CD4-positive, alpha-beta T cell treated with Interleukin-15 for 4 hours (primary cell): Measurements from ENCODE around the gene BASP1.
"Not testable (repeated sequence)": the region's sequence is repeated elsewhere in the genome, so short reads cannot be mapped to it uniquely, and the experiment has no call there.

Experiments
- DNase-seq: peaks from one replicate; pipeline ENCODE4 v3.0.0-alpha.2; 2020; ENCODE audit warnings: low spot score

Gene BASP1

DNA sequence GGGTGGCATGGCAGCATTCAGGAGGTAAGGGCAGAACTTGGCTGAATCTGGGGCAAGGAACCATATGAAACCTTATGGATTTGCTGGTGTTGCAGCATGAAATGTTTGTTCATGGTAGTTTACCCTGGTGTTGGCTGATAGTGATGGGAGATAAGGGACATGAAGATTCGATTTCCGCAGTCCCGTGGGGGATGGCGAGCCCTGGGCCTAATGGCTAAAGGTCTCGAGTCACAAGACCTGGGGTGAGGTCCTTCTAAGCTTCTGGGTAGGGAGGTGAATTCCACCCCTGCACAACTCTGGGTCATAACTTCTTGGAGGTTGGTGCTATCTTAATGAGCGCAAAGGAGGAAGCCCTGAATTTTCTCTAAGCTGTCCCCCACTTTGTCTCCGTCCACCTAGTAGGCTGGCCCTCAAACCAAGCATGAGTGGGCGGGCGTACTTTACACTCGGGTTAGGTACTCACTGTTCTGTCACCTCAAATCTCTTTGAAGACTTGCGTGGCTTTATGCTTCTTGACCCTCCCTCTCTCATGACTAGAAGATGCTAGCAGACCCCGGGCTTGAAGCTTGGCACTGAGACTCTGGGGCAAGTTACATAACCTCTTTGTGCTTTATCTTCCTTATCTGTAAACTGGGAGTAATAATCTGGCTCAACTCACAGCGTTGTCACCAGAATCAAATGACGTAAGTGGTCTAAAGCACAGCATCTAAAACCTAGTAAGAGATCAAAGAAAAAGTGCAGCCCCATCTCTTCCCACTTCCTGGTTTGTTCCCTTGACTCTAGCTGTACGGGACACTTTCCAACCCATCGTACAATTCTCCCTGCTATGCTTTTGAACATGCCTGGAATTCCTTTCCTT, 72.5 kb downstream of the BASP1 start:
- DNase-seq = no peak

DNA sequence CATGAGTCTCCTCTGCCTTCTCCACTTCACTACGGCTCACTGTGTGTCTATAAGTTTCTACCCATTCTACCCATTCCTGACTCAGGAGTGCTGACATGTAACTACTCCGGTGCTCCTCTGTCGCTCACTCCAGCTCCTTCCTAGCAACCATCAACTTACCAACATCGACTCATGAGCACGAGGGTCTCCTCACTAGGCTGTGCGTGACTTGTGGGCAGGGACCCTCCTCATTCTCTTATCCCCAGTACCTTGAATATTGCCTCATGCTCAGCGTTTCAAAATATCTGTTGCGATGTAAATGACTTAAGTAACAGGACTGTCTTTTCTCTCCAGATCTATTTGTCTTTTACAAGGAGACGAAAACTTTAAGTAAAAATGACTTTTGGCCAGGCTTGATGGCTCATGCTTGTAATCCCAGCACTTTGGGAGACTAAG, 73.1 kb downstream of the BASP1 start:
- no peak for DNase-seq

DNA sequence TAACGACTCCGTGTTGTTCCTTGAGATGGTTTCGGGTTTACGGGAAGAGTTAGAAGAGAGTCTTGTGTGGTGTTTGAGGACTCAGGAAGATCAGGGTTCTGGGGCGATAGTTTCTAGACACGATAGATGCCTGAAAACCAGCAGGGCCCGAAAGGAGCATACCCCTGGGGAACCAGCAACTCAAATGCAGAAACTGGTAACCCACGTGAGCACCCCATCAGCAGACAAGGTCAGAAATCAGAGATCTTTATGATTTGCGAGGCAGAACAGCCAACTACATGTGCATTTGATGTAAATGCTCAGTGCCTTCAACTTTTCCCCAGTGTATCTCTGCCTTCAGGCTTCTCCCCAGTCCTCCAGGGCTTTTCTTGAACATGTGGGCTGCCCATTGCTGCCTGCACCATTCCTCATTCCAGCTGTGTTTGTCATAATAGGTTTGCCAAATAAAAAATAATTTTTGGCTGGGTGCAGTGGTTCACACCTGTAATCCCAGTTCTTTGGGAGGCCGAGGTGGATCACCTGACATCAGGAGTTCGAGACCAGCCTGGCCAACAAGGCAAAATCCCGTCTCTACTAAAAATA, 75.1 kb downstream of the BASP1 start:
- no peak for DNase-seq

DNA sequence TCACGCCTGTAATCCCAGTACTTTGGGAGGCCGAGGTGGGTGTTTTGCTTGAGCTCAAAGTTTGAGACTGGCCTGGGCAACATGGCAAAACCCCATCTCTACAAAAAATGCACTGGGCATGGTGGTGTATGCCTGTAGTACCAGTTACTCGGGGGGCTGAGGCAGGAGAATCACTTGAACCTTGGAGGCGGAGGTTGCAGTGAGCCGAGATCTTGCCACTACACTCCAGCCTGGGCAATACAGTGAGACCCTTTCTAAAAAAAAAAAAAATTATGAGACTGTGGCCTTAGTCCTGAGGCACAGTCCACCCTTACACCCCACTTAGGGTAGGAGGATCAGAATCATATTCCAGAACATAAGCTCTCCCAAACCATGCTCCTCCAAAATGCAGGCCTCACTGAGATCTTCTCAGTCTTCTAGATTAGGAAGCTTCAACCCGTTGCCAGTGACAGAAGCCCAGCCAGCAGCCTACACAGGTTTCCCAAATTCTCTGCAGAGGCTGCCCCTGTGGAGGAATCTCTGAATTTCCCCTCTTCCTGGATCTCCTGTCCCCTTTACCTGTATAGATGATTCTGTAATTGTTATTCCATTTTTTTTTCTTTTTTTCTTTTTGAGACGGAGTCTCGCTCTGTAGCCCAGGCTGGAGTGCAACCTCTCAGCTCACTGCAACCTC, 77.3 kb downstream of the BASP1 start:
- DNase-seq = no peak

DNA sequence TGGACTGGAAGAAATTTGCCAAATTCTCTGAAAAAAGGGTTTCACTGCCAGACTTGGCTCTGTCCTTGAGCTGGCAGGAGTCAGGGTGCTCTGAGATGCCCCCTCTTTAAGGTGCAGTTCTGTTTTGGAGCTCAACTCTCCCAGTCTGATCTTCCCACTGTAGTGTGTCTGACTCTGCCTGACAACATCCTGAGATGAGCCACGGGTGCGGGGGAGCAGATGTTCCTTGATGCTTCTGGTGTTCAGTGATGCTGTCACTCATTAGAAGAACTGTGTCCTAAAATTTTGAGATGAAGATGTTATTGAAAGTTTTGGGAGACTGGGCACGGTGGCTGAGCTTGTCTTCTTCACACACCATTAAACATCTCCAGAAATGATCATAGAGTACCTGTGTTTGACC, 78.2 kb downstream of the BASP1 start:
- DNase-seq = no peak

DNA sequence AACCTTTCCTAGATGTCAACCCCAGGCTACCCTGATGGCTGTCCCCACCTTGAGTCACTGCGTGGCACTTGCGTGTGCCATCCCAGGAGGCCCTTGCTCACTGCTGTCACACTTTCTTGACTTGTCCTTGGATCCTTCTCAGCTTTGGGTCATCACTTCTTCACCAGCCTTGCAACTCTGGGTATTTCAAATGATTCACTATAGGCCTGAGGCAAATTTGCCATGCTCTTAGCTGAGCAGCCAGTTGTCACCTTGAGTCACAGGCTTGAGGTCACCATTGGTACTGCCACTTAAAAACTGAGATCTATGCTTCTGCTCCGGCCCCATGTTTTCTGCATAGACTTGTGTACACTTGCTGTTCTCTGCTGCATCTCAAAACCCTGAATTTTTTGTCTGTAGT, 84.7 kb downstream of the BASP1 start:
- no peak for DNase-seq

DNA sequence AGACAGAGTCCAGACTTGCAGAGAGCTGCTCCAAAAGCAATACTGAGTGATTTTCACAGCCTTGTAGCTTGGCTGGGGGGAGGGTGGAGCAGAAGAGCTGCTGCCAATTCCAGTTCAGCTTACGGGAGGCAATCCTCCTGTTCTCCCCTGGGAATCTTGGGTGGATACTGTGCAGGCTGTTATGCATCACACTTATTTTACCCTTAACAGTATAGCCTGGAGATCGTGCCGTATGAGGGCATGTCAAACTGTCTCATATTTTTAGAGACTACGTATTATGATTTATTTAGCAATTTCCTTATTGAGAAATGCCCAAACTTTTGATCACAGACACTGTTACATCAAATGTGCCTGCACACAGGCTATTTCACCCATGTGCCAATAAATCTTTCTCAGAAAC, 85.2 kb downstream of the BASP1 start:
- no peak for DNase-seq

DNA sequence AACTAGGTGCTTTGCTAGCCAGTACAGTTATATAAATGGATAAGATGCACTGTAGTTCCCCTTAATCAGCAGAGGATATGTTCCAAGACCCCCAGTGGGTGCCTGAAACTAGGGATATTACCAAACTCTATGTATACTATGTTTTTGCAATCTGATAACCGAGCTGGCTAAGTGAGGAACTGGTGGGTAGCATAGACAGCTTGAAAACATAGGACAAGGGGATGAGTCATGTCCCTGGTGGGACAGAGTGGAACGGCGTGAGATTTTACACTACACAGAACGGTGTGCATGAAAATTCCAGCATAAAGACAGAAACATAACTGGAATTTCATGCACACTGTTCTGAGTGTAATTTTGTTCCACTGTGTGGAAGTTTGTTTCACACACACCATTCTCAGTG, 86.9 kb downstream of the BASP1 start:
- DNase-seq = no peak

DNA sequence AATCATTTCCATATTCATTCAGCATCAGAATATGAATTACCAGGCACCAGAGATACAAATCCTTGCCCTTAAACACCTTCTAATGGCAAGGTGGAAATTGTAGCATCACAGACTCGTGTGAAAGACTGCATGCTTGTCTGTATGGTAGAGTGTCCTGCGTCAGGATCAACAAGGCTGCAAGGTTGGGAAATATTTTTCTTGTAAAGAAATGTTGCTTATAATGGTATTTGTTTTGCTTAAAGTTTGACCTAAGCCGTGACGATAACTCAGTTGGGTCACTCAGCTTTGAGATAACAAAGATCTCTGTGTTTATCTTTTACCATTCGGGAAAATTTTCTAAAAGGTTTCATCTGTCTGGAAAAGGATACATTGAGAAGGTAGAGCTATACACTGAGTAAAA, 87.6 kb downstream of the BASP1 start:
- DNase-seq = no peak

DNA sequence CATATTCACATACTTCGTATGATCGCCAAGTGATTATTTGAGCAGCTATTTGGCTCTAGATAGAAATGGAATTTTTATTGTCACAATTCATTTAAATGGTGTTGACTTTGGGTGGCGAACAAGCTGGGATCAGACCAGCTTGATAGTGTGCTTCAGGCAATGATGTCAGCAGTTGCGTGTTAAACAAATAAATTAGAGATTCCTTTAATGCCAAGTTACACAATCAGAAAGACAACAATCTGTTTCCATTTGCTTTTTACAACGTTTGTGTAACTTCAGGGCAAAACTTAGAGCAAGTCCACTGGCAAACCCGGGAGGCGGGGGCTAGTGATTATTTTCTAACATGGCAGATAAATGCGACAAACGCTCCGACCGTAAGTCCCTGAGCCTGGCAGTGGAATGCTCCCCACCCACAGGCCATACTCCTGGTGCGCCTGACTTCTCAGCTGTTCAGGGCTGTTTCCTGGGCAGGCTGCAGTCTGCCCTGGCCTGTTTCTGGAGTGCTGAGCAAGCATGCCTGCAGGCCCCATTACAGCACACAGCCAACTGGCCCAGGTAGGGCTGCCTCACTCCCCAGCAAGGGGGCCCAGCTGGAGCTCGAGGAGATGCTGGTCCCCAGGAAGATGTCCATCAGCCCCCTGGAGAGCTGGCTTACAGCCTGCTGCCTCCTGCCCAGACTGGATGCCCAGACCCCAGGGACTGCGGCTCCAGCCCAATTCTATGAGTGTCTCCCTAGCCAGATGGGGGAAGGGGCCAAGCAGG, 88.7 kb downstream of the BASP1 start:
- DNase-seq = no peak

DNA sequence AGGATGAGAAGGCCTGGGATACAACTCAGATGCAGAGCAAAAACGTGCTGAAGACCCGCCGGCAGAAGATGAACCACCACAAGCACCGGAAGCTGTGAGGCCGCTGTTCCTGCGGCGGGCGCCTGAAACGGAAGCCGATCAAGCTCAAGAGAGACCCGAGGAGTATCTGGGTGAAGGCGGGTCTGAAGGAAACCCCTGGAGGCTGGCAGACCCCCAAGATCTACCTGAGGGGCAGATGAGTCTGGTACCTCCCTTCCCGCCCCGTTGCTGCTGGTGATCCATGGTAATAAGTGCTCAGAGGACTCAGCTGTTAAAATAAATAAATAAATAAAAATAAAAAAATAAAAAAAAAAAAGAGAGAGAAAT, 89.3 kb downstream of the BASP1 start:
- no peak for DNase-seq

DNA sequence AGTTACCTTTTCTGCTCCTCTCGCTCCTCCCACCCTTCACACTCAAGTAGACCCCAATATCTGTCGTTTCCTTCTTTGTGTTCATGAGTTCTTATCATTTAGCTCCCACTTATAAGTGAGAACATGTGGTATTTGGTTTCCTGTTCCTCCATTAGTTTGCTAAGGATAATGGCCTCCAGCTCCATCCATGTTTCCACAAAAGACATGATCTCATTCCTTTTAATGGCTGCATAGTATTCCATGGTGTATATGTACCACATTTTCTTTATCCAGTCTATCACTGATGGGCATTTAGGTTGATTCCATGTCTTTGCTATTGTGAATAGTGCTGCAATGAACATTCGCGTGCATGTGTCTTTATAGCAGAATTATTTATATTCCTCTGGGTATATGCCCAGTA, 90.0 kb downstream of the BASP1 start:
- DNase-seq = not testable (repeated sequence)

DNA sequence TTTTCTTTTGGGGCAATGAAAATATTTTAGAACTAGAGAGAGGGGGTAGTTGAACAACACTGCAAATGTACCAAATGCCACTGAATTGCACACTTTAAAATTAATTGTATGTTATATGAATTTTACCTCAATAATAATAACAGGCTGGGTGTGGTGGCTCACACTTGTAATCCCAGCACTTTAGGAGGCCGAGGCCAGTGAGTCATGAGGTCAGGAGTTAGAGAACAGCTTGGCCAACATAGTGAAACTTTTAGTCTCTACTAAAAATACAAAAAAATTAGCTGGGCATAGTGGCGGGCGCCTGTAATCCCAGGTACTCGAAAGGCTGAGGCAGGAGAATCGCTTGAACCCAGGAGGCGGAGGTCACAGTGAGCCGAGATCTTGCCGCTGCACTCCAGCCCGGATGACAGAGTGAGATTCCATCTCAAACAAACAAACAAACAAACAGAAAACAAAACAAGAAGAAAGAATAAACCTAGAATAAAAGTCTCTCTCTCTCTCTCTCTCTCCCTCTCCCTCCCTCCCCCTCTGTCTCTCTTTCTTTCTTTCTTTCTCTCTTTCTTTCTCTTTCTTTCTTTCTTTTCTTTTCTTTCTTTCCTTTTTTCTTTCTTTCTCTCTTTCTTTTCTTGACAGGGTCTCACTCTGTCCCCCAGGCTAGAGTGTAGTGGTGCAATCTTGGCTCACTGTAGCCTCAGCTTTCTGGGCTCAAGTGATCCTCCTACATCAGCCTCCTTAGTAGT, 91.1 kb downstream of the BASP1 start:
- no peak for DNase-seq

DNA sequence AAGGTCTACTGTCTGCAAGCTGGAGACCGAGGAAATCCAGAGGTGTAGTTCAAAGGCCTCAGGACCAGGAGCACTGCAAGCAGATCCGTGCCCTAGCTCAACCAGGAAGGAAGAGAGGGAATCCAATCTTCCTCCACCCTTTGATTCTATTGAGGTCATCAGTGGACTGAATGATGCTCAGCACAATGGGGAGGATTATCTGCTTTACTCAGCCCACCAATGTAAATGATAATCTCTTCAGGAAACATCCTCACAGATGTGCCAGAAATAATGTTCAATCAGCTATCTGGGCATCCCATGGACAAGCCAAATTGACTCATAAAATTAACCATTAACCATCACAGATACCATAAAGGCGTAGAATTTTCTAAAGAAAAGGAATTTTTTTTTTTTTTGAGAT, 92.0 kb downstream of the BASP1 start:
- no peak for DNase-seq

DNA sequence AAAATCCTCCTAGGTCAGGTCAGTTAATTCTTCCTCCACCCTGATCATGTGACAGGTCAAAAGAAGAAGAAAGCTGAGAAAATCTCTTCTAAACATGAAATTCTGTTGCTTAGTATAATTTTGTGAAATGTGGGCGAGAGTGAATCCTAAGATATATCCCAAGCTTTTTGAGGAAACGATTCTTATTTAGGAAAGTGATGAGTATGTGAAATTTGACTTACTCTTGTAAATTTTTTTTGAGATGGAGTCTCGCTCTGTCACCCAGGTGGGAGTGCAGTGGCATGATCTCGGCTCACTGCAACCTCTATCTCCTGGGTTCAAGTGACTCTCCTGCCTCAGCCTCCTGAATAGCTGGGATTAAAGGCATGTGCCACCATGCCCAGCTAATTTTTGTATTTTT, 93.1 kb downstream of the BASP1 start:
- not testable (repeated sequence) for DNase-seq

DNA sequence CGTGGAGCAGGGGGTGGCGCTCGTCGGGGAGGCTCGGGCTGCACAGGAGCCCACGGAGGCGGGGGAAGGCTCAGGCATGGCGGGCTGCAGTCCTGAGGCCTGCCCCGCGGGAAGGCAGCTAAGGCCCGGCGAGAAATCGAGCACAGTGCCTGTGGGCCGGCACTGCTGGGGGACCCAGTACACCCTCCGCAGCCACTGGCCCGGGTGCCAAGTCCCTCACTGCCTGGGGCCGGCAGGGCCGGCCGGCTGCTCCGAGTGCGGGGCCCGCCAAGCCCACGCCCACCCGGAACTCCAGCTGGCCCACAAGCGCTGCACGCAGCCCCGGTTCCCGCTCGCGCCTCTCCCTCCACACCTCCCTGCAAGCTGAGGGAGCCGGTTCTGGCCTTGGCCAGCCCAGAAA, 94.4 kb downstream of the BASP1 start:
- DNase-seq = not testable (repeated sequence)

DNA sequence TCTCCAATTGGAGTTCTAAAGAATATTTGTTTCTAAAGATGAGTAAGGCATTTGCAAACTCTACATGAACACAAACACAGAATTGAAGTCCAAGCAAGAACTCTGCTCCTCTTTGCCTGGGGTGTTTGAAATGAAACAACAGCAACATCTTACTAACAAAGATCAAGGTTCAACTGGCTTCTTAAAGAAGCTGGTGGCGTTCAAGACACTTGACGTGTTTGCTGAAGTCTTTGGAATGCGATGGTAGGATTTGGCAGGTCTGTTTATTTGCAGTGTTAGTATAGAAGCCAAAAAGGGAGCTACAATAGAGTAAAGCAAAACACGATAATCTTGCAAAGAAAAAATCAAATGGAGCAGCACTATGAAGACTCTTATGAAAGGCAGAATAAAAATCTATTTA, 94.9 kb downstream of the BASP1 start:
- no peak for DNase-seq

DNA sequence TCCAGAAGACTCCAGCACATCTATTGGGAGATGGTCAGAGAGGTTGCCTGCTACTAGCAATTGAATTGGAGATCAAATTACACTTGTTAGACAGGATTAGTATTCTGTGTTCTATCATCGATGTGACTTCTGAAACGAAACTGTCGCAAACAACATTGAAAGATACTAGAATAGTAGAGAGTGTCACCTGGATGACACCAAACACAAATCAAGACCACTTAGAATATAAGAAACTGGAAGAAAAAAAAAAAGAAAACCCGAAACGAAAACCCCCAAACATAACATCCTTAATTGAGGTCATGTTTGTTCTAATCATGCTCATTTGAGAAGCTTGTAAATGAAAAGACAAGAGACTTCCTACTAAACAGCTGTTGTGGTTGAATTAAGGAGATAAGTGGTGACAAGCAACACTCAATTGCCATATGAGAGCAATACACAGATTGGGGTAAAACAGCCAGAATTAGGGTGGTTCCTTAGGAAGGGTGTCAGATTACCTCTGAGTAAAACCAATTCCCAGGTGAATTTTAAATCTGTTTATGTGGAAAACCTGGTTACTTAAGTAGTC, 97.6 kb downstream of the BASP1 start:
- no peak for DNase-seq

DNA sequence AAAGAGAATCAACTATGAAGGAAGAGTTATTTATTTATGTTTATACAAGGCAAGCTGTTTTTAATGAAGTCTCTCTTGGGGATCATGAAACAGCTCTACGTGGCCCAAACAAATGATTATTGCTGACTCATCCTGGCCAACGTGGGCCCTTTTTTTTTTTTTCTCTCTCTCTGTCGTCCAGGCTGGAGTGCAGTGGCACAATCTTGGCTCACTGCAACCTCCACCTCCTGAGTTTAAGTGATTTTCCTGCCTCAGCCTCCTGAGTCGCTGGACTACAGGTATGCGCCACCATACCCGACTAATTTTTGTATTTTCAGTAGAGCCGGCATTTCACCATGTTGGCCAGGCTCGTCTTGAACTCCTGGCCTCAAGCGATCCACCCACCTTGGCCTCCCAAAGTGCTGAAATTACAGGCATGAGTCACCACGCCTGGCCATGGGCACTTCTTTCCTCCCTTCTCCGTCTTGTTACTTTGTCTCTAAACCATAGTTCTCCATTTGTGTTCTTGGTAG, 98.3 kb downstream of the BASP1 start:
- DNase-seq = no peak

DNA sequence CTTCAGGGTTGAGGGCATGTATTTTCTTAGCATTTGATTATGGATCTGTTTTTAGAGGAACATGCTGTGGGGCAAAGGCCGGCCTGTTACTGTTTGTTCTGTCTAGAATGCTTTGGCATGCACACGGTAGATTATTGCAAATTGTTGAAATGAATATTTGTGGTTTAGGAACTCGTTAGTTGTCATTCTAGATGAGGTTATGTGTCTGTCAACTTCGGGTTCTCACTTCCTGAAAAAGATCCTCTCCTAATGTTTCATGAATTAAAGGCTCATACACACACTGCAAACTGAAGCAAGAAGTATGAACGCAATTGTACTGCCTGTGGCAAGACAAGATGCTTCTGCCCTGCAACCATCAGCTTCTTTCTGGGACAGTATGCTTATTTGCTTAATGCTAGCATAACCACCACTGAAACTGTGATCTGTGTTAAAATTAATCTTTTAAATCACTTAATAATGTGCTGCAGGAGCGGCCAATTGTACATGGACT, 99.6 kb downstream of the BASP1 start:
- no peak for DNase-seq

DNA sequence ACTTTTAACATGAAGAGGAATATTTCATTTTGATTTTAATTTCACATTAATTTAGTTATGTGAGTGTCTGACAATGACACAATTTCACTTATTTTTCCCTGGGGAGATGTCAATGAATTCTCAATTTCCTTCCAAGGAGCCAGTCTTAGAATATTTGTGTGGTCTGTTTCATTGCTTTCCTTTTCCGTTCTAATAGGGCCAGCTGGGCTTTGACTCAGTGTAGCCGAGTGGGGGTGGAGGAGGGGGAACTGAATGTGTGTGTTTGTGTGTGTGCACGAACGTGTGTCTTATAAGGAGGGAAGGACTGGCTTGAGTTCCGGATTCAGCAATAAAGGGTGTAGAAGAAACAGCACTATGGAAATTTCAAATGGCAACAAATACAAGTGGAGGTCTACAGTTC, 100.0 kb downstream of the BASP1 start:
- no peak for DNase-seq
